ENCODE results near the gene SART1.
"Not testable (repeated sequence)": the region's sequence is repeated elsewhere in the genome, so short reads cannot be mapped to it uniquely, and the experiment has no call there.

The SART1 gene

GRCh38 chr11:66016793-66017177, 55.3 kb downstream of the SART1 start:
- H3K4me3 ChIP-seq (ENCODE audit: low read depth, low read length): no peak overlapping the region
- TF ChIP-seq CTCF (IDR thresholded peaks at IDR 0.05; ENCODE audit: low read depth, low read length): no peak
- no peak for TF ChIP-seq MYC (IDR thresholded peaks at IDR 0.05; ENCODE audit: low read depth, low read length)
- no peak for TF ChIP-seq POLR2A (IDR thresholded peaks at IDR 0.05; ENCODE audit: extremely low read depth, insufficient read length)
- TF ChIP-seq, protein P1, sequence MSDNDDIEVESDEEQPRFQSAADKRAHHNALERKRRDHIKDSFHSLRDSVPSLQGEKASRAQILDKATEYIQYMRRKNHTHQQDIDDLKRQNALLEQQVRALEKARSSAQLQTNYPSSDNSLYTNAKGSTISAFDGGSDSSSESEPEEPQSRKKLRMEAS (IDR thresholded peaks at IDR 0.05; ENCODE audit: low read depth, low read length): no peak
- DNase-seq (ENCODE audit: low read depth): no peak

DNA sequence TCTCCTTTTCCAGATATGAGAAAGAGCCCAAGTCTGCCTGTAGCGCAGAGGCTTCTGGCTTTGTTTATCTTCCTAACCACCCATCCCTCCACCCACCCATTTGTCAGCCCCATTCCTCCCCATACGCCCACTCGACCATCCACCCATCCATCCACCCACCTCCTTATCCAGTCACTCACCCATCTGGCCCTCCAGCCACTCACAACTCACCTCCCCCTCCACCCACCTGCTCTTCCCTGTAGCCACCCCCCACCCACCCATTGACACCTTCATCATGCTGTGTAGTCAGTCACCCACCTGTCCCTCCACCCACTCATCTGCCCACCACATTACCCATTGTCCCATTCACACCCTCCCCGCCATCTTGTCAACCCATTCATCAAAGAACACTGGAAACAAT, 55.8 kb downstream of the SART1 start:
- no peak overlapping the region for H3K4me3 ChIP-seq (ENCODE audit: low read depth, low read length)
- TF ChIP-seq CTCF (IDR thresholded peaks at IDR 0.05; ENCODE audit: low read depth, low read length) (no peak), MYC (IDR thresholded peaks at IDR 0.05; ENCODE audit: low read depth, low read length) (no peak), POLR2A (IDR thresholded peaks at IDR 0.05; ENCODE audit: extremely low read depth, insufficient read length) (no peak)
- TF ChIP-seq, protein P1 (IDR thresholded peaks at IDR 0.05; ENCODE audit: low read depth, low read length): no peak
- DNase-seq (ENCODE audit: low read depth): no peak

DNA sequence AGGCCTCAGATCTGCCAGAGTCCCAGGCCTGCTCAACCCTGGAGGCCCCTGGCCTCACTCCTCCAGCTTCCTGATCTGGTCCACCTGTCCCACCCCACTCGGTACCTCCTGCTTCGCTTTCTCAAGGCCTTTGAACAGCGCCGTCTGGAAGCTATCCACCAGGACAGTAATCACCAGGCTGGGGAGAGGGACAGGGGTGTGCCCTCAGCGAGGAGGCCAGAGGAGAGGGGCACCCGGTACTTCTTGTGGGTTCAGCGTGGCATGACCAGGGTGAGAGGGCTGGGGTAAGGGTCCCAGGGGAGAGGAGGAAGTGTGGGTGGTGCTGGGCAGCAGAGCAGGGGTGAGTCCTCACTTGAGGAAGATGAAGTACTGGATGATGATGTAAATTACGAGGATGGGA, 58.7 kb downstream of the SART1 start:
- TF ChIP-seq CTCF (IDR thresholded peaks at IDR 0.05; ENCODE audit: low read depth, low read length) (no peak), MYC (IDR thresholded peaks at IDR 0.05; ENCODE audit: low read depth, low read length) (no peak), POLR2A (IDR thresholded peaks at IDR 0.05; ENCODE audit: extremely low read depth, insufficient read length) (no peak)
- TF ChIP-seq, protein P1 (IDR thresholded peaks at IDR 0.05; ENCODE audit: low read depth, low read length): no peak
- no peak overlapping the region for H3K4me3 ChIP-seq (ENCODE audit: low read depth, low read length)

GRCh38 chr11:66020618-66021357, 59.3 kb downstream of the SART1 start:
- TF ChIP-seq CTCF (IDR thresholded peaks at IDR 0.05; ENCODE audit: low read depth, low read length) (no peak), POLR2A (IDR thresholded peaks at IDR 0.05; ENCODE audit: extremely low read depth, insufficient read length) (no peak), MYC (IDR thresholded peaks at IDR 0.05; ENCODE audit: low read depth, low read length) (peak; percentile 20; the same call in 1 of the 2 replicates)
- TF ChIP-seq, protein P1 (IDR thresholded peaks at IDR 0.05; ENCODE audit: low read depth, low read length): peak; percentile 69
- peak; percentile 94 for DNase-seq (ENCODE audit: low read depth)
- H3K4me3 ChIP-seq (ENCODE audit: low read depth, low read length): no peak overlapping the region

More for the DNA sequence above, 58.7 kb downstream of the SART1 start:
- DNase-seq (ENCODE audit: low read depth): peak; percentile 40

GRCh38 chr11:66022401-66023185, 61.1 kb downstream of the SART1 start:
- H3K4me3 ChIP-seq (ENCODE audit: low read depth, low read length): no peak overlapping the region
- DNase-seq (ENCODE audit: low read depth): peak; percentile 79
- TF ChIP-seq, protein P1 (IDR thresholded peaks at IDR 0.05; ENCODE audit: low read depth, low read length): 0 out of 2 replicates have a peak, but pooled peaks have one; percentile 32
- TF ChIP-seq CTCF (IDR thresholded peaks at IDR 0.05; ENCODE audit: low read depth, low read length) (peak; percentile 83), MYC (IDR thresholded peaks at IDR 0.05; ENCODE audit: low read depth, low read length) (peak; percentile 59; the same call in 1 of the 2 replicates), POLR2A (IDR thresholded peaks at IDR 0.05; ENCODE audit: extremely low read depth, insufficient read length) (peak; percentile 29)

GRCh38 chr11:66023186-66023440, 61.6 kb downstream of the SART1 start:
- H3K4me3 ChIP-seq (ENCODE audit: low read depth, low read length): not testable (repeated sequence)

More at GRCh38 chr11:66023186-66023440, 61.6 kb downstream of the SART1 start:
- DNase-seq (ENCODE audit: low read depth): not testable (repeated sequence)

Data from NB4 (cell line).